Breast epithelium (tissue), 4 donors: ENCODE measurements around the gene HLA-DQB1. TPM values are rescaled to one million over a fixed set of nuclear protein-coding genes. Genes with fewer than 3 reads are reported as not detected.

Experiments
- DNase-seq, 2 donors: peaks; one replicate each; pipeline ENCODE4 v3.0.0-alpha.2; 2019; ENCODE audit warnings: low spot score in 2 of 2
- H3K27ac ChIP-seq, 2 donors: fragments of 200-600 bp; sonication (generic) in 1 of 2; one replicate each; pipeline ENCODE4 v1.5.1; 2016 to 2019; ENCODE audit warnings: mild to moderate bottlenecking in 1 of 2
- H3K27me3 ChIP-seq, 2 donors: fragments of 200-600 bp; sonication (generic) in 1 of 2; one replicate each; pipeline versions ENCODE4 v1.5.1 to v1.6.0; 2017 to 2019; ENCODE audit warnings: control low read depth in 1 of 2, mild to moderate bottlenecking in 1 of 2
- H3K36me3 ChIP-seq: fragments of 200-600 bp; one replicate; pipeline ENCODE4 v1.5.1; 2019
- H3K4me1 ChIP-seq, 2 donors: fragments of 200-600 bp; sonication (generic); one replicate each; pipeline ENCODE4 v1.5.1; 2016 to 2019; ENCODE audit warnings: control low read depth in 1 of 2
- H3K4me3 ChIP-seq, 3 donors: fragments of 200-600 bp; sonication (generic); 1 replicate in 2 of 3; 2 replicates in 1 of 3; pipeline ENCODE4 v1.5.1; 2016 to 2019; ENCODE audit warnings: mild to moderate bottlenecking in 3 of 3, moderate library complexity in 2 of 3
- H3K9me3 ChIP-seq, 2 donors: fragments of 200-600 bp; sonication (generic) in 1 of 2; one replicate each; pipeline ENCODE4 v1.5.1; 2016 to 2019; ENCODE audit warnings: control low read depth in 1 of 2
- CTCF ChIP-seq, 3 donors: fragments of 450-650 bp; IDR thresholded peaks; one replicate each; pipeline ENCODE4 v1.5.1; 2016 to 2017; ENCODE audit warnings: antibody characterized with exemption in 3 of 3, mild to moderate bottlenecking in 3 of 3, moderate library complexity in 3 of 3
- POLR2A ChIP-seq: fragments of 450-650 bp; IDR thresholded peaks from one replicate; pipeline ENCODE4 v1.6.1; 2016; ENCODE audit warnings: antibody characterized with exemption, mild to moderate bottlenecking, moderate library complexity
- POLR2AphosphoS5 ChIP-seq, 3 donors: sonication (generic); formaldehyde crosslinking; IDR thresholded peaks; one replicate each; pipeline ENCODE4 v1.6.1; 2017; ENCODE audit warnings: antibody characterized with exemption in 3 of 3
- intact Hi-C: fragments of 100-400 bp; cut with DNase I; formaldehyde crosslinking; loops from one replicate; pipeline ENCODE4 v1.15.1; 2023; ENCODE audit warnings: low total_unique reads
- total RNA-seq, 3 donors: library from RNA; depleted of rRNA; stranded (reverse); fragments of >200 nt; gene quantifications; one replicate each; pipeline ENCODE4 v1.1.0, GENCODE V29; 2016

Gene HLA-DQB1
- total RNA-seq, 3 donors from 2014 or later = 1.3 to 7.2 (median 5.4) TPM

DNA sequence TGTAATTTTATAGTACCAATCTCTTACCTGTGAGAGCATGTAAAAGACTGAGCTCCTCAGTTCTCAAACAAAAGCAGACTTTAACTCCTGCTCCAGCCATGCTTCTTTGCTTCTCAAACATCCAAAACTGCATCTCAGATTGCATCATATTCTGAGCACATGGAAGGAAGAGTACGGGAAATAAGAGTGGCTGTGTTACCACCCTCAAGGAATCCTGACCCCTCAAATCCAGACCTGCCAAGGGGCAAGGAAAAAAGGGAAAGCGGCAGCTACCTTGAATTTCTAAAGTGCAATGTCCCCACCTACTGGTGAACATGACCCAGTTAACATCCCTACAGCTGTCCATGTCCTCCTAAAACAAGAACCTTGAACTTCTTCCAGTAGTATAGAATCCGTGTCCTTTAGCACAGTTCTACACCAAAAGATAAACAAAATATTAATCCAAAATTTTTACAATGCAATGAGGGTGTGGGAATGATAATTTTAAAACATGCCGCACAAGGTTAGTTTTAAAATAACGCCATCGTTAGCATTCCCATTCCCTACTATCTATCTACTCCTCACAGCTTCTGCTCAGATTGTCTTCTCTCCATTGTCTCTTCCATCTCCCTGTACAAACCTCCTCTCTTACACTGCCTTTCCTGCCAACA, 34.1 kb upstream of the HLA-DQB1 start:
- DNase-seq = peak in 1 of 2 donors; percentile 25
- no peak for TF ChIP-seq POLR2A
- TF ChIP-seq CTCF (IDR thresholded peaks at IDR 0.05) = peak; percentile 13 to 67 (median 66)
- TF ChIP-seq POLR2AphosphoS5 (IDR thresholded peaks at IDR 0.05) = no peak
- H3K36me3 ChIP-seq = no peaks in the 10 kb centered on the region
- intact Hi-C loops = loop anchor here (10.0 kb wide), 1 partner anchor 94 kb away; no protein-coding TSS in a partner anchor
- H3K27ac ChIP-seq = no peak overlapping the region
- no peaks in the 10 kb centered on the region for H3K27me3 ChIP-seq
- no peak overlapping the region for H3K4me3 ChIP-seq
- H3K9me3 ChIP-seq = no peaks in the 10 kb centered on the region
- H3K4me1 ChIP-seq = no peaks in the 10 kb centered on the region

- Histone ChIP-seq H3K4me1 (no peaks in the 10 kb centered on the region), H3K4me3 (no peak overlapping the region), H3K27ac (no peak overlapping the region), H3K9me3 (no peaks in the 10 kb centered on the region), H3K36me3 (no peaks in the 10 kb centered on the region), H3K27me3 (no peaks in the 10 kb centered on the region)
- no peak for DNase-seq
- intact Hi-C loops = no loop called here
- TF ChIP-seq POLR2A (no peak), POLR2AphosphoS5 (IDR thresholded peaks at IDR 0.05) (no peak), CTCF (IDR thresholded peaks at IDR 0.05) (no peak)
Observed at GRCh38 chr6:32697031-32697430, 30.6 kb upstream of the HLA-DQB1 start.

- H3K4me1 ChIP-seq = no peaks in the 10 kb centered on the region
- H3K36me3 ChIP-seq = no peaks in the 10 kb centered on the region
- TF ChIP-seq CTCF (IDR thresholded peaks at IDR 0.05) = peak in 1 of 3 donors; percentile 39
- no peak for TF ChIP-seq POLR2A
- no peak overlapping the region for H3K4me3 ChIP-seq
- intact Hi-C loops = no loop called here
- no peaks in the 10 kb centered on the region for H3K27me3 ChIP-seq
- no peaks in the 10 kb centered on the region for H3K9me3 ChIP-seq
- no peak overlapping the region for H3K27ac ChIP-seq
- DNase-seq = no peak
Observed at GRCh38 chr6:32692019-32692418, 25.6 kb upstream of the HLA-DQB1 start.

DNA sequence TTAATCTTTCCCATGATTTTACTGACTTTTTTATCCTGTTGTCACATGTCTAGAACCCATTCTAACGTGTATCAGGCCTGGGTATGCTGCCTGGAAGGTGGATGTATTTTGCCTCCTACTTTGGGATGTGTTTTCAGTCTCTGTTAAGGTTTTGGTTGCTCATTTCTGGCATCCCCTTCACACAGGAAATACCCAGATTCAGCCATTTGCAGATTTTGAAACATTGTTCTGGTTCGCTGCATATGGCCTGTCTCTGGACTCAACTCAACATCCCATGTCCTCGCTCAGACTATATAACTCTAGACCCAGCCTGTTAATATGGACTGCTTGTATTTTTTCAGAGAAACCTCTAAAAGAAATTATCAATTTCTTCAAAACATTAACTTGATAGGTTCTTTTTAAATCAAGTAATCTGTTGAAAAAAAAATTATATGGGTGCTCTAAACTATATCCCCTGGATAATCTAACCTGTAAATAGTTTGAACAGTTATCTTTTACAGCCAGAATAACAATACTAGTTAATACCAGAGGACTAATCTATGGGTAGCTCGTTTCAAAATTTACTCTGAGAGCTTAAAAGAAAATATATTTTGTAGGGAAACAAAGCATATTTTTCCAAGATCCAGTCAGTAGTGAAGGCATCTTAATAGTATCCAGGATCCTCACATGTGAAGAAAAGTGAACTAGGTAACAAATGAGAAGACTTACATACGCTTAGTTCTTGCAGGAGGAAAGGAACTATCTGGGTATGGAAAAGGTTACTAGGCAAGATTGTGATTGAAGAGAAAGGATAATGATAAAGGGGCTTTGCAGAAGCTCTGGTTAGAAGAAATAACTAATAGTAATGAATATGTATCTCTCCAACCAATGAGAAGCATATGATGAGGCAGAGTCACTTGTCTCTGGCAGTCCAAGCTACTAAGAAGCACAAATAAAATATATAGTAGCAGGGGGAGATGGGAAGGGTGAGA, 23.4 kb upstream of the HLA-DQB1 start:
- no peak for DNase-seq
- H3K36me3 ChIP-seq = no peaks in the 10 kb centered on the region
- no peaks in the 10 kb centered on the region for H3K9me3 ChIP-seq
- no peak overlapping the region for H3K4me3 ChIP-seq
- no peaks in the 10 kb centered on the region for H3K4me1 ChIP-seq
- no peak overlapping the region for H3K27ac ChIP-seq
- no peaks in the 10 kb centered on the region for H3K27me3 ChIP-seq
- no peak for TF ChIP-seq CTCF (IDR thresholded peaks at IDR 0.05)
- no peak for TF ChIP-seq POLR2A
- TF ChIP-seq POLR2AphosphoS5 (IDR thresholded peaks at IDR 0.05) = no peak
- intact Hi-C loops = no loop called here

GRCh38 chr6:32685603-32686002, 19.1 kb upstream of the HLA-DQB1 start:
- H3K36me3 ChIP-seq = no peaks in the 10 kb centered on the region
- TF ChIP-seq POLR2AphosphoS5 (IDR thresholded peaks at IDR 0.05) (no peak), POLR2A (no peak), CTCF (IDR thresholded peaks at IDR 0.05) (no peak)
- intact Hi-C loops = no loop called here
- no peaks in the 10 kb centered on the region for H3K4me1 ChIP-seq
- H3K4me3 ChIP-seq = no peak overlapping the region
- H3K27me3 ChIP-seq = no peaks in the 10 kb centered on the region
- DNase-seq = no peak
- no peak overlapping the region for H3K27ac ChIP-seq
- no peaks in the 10 kb centered on the region for H3K9me3 ChIP-seq
